Measurements from ENCODE around the gene APBA1. TPM values are rescaled to one million over a fixed set of nuclear protein-coding genes. Genes with fewer than 3 reads are reported as not detected.
A peak's percentile ranks its signal among the peaks of the same experiment; 100 is the strongest.

The APBA1 gene
- total and polyA plus RNA-seq, 8 donors: 2.4 to 17.9 (median 11.4) TPM

DNA sequence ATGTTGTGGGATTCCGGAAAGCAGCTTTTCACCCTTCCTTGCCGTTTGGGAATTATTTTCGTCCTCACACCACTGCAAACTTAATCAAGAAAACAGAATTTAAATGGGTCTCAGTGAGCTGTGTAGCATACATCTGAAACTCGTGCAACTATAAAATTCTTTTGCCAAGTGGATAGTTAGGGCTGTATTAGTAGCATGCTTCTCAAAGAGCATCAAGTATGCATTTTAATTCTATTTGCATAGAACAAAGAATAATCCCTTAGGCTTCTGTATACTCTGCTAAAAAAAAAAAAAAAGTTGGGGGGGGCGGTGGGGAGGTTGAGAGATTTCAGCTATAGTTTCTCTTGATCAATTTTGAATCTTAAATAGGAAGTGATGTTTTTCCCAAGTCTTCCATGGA, 11.8 kb upstream of the APBA1 start:
- Histone ChIP-seq H3K4me1 (no peaks in the 10 kb centered on the region), H3K27me3 (no peaks in the 10 kb centered on the region), H3K4me3 (no peak overlapping the region), H3K36me3 (no peaks in the 10 kb centered on the region), H3K27ac (no peak overlapping the region), H3K9me3 (no peaks in the 10 kb centered on the region)
- ATAC-seq (no peak), DNase-seq (no peak)
- TF ChIP-seq CTCF (IDR thresholded peaks at IDR 0.05): no peak
- intact Hi-C loops (cut with DNase I): no loop called here

DNA sequence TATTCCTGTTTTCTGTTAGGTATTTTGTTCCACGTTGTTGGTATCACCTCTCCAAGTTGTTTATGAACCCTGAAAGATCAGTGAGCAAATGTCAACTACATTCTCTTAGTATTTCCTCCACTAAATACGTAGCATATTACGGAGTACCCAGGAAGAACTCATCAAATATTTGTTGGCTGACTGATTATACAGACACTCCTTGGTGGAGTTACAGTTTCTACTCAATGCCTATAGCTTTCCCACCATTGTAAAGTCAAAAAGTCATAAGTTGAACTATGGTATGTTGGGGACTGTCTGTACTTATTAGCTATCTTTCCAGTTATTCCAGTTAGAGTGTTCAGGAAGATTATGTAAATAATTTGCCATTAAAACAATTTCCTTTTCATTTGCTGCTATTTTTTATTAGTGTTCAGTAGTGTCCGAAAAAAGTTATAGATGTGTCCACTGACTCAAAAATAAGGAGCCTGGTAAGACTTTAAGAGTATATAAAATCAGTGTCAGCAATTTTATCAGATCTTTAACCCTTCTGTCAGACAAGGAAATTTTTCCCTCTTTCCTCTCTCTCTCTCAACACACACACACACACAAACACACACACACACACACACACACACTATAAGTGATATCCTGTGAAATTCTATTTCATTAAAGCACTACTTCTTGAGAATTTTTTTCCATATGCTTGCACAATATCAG, 6.8 kb upstream of the APBA1 start:
- Histone ChIP-seq H3K4me1 (peaks cover 0 to 8% of the 10 kb centered on the region in 2 donors), H3K27me3 (no peaks in the 10 kb centered on the region), H3K36me3 (no peaks in the 10 kb centered on the region), H3K9me3 (no peaks in the 10 kb centered on the region), H3K27ac (no peak overlapping the region), H3K4me3 (no peak overlapping the region)
- no peak for DNase-seq
- ATAC-seq: no peak
- intact Hi-C loops (cut with DNase I): loop anchor here in 1 of 2 donors (10.0 kb wide), 1 partner anchor 56 kb away; no protein-coding TSS in a partner anchor
- TF ChIP-seq CTCF (IDR thresholded peaks at IDR 0.05): no peak

GRCh38 chr9:69677931-69678330, 5.8 kb upstream of the APBA1 start:
- peaks cover 0 to 17% of the 10 kb centered on the region in 2 donors for H3K4me1 ChIP-seq
- H3K27ac ChIP-seq: no peak overlapping the region
- intact Hi-C loops (cut with DNase I): loop anchor here in 1 of 2 donors (10.0 kb wide), 1 partner anchor 57 kb away; no protein-coding TSS in a partner anchor
- ATAC-seq (no peak), DNase-seq (no peak)
- no peak for TF ChIP-seq CTCF (IDR thresholded peaks at IDR 0.05)
- H3K36me3 ChIP-seq: no peaks in the 10 kb centered on the region
- no peak overlapping the region for H3K4me3 ChIP-seq
- H3K9me3 ChIP-seq: no peaks in the 10 kb centered on the region
- H3K27me3 ChIP-seq: peaks cover 0 to 11% of the 10 kb centered on the region in 2 donors

- Histone ChIP-seq H3K27ac (peak overlapping the region in 1 of 2 donors; percentile 26), H3K4me3 (no peak overlapping the region), H3K4me1 (peaks cover 0 to 22% of the 10 kb centered on the region in 2 donors), H3K27me3 (peaks cover 0 to 33% of the 10 kb centered on the region in 2 donors), H3K9me3 (no peaks in the 10 kb centered on the region), H3K36me3 (no peaks in the 10 kb centered on the region)
- TF ChIP-seq CTCF (IDR thresholded peaks at IDR 0.05): no peak
- intact Hi-C loops (cut with DNase I): loop anchor here in 1 of 2 donors (10.0 kb wide), 1 partner anchor 59 kb away; no protein-coding TSS in a partner anchor
- ATAC-seq: no peak
- no peak for DNase-seq
Observed at GRCh38 chr9:69675563-69675962, 3.4 kb upstream of the APBA1 start.

DNA sequence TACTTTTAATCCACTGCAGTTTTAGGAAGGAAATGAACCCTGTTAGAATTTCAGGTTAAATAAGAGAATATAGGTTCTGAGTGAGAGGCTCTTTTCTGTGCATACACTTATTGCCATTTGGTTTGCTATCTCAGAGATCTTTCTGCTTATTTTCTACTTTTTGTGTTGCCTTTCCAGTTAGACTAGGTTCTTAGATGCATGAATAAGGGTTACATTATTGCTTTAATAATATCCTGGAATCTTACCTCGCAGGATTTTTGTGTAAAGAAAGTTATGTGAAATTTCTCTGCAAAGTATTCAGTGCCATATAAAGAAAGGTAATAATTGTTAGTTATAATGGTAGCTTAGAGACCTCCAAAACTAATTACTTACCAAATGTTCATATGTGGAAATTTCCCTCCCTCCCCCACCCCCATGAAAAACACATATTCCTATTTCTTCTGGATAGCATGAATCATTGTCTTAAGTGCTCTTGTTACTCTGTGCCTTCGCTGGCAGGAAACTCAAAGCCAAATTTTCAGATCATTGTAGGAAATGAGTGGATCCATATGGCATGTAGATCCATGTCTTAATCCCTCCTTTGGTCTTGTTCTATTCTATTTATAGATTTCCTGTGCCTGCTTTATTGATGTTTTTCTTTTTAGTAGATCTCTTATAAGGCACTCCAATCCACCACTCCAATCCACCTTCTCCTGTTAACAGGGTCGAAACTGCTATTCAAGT, 2.7 kb upstream of the APBA1 start:
- Histone ChIP-seq H3K36me3 (no peaks in the 10 kb centered on the region), H3K4me1 (peaks cover 0 to 22% of the 10 kb centered on the region in 2 donors), H3K27me3 (peaks cover 0 to 38% of the 10 kb centered on the region in 2 donors), H3K9me3 (no peaks in the 10 kb centered on the region), H3K27ac (peak overlapping the region; percentile 26 to 53), H3K4me3 (no peak overlapping the region)
- peak in 1 of 4 donors; percentile 52 for DNase-seq
- TF ChIP-seq CTCF (IDR thresholded peaks at IDR 0.05): no peak
- ATAC-seq: peak; percentile 17
- intact Hi-C loops (cut with DNase I): loop anchor here in 1 of 2 donors (10.0 kb wide), 1 partner anchor 60 kb away; no protein-coding TSS in a partner anchor
